Spleen (tissue), 11 donors: Measurements from ENCODE around the gene WDR1. TPM values are rescaled to one million over a fixed set of nuclear protein-coding genes. Genes with fewer than 3 reads are reported as not detected.

Experiments used
- DNase-seq: peaks from one replicate; pipeline ENCODE4 v3.0.0-alpha.2; 2020
- H3K27ac ChIP-seq, 8 donors: fragments of 200-600 bp; sonication (generic) in 7 of 8; 1 replicate in 4 of 8; 2 replicates in 4 of 8; pipeline versions ENCODE4 v1.5.0 to v1.8.0; 2016 to 2021; ENCODE audit warnings: inconsistent platforms in 4 of 8, mild to moderate bottlenecking in 4 of 8, moderate library complexity in 1 of 8
- H3K27me3 ChIP-seq, 7 donors: fragments of 200-600 bp; sonication (generic) in 6 of 7; replicated peaks in 1 of 7; 1 replicate in 4 of 7; 2 replicates in 3 of 7; pipeline versions ENCODE4 v1.5.0 to v1.8.0; 2016 to 2021; ENCODE audit warnings: inconsistent platforms in 3 of 7, mild to moderate bottlenecking in 1 of 7
- H3K36me3 ChIP-seq, 6 donors: fragments of 200-600 bp; sonication (generic) in 5 of 6; 1 replicate in 4 of 6; 2 replicates in 2 of 6; pipeline versions ENCODE4 v1.5.0 to v1.8.0; 2016 to 2021; ENCODE audit warnings: inconsistent platforms in 2 of 6
- H3K4me1 ChIP-seq, 6 donors: fragments of 200-600 bp; sonication (generic) in 5 of 6; 1 replicate in 3 of 6; 2 replicates in 3 of 6; pipeline versions ENCODE4 v1.5.0 to v1.8.0; 2016 to 2021; ENCODE audit warnings: inconsistent platforms in 3 of 6
- H3K4me3 ChIP-seq, 8 donors: fragments of 200-600 bp; sonication (generic) in 7 of 8; 1 replicate in 4 of 8; 2 replicates in 4 of 8; pipeline versions ENCODE4 v1.5.0 to v1.8.0; 2016 to 2021; ENCODE audit warnings: inconsistent platforms in 4 of 8, mild to moderate bottlenecking in 4 of 8, moderate library complexity in 2 of 8
- H3K9me3 ChIP-seq, 8 donors: fragments of 200-600 bp; sonication (generic) in 7 of 8; 1 replicate in 4 of 8; 2 replicates in 4 of 8; pipeline versions ENCODE4 v1.5.0 to v1.8.0; 2016 to 2021; ENCODE audit warnings: inconsistent platforms in 4 of 8
- CTCF ChIP-seq, 11 experiments: fragments of 200-600 bp in 7 of 11; fragments of 450-650 bp in 4 of 11; sonication (generic) in 4 of 11; IDR thresholded peaks in 8 of 11; conservative IDR thresholded peaks in 3 of 11; 1 replicate in 7 of 11; 2 replicates in 4 of 11; pipeline versions ENCODE4 v1.4.0 to v1.8.0; 2016 to 2021; ENCODE audit warnings: antibody characterized with exemption in 11 of 11, inconsistent platforms in 4 of 11, mild to moderate bottlenecking in 1 of 11
- POLR2A ChIP-seq, 3 donors: fragments of 450-650 bp; IDR thresholded peaks; one replicate each; pipeline ENCODE4 v1.5.1; 2017; ENCODE audit warnings: antibody characterized with exemption in 3 of 3, mild to moderate bottlenecking in 1 of 3
- POLR2AphosphoS5 ChIP-seq, 3 donors: sonication (generic); formaldehyde crosslinking; IDR thresholded peaks; one replicate each; pipeline ENCODE4 v1.5.1; 2017; ENCODE audit warnings: antibody characterized with exemption in 3 of 3
- WGBS, 5 donors: extraction: QIAGEN DNeasy Blood & Tissue Kit in 3 of 5; methylation state at CpG; one replicate each; pipeline versions ENCODE4 v1.1.5 to v1.1.7; 2013 to 2018; 5-methylcytosine and 5-hydroxymethylcytosine counted together
- intact Hi-C: fragments of 100-400 bp; cut with DNase I; formaldehyde crosslinking; loops from one replicate; pipeline ENCODE4 v1.15.0; 2023; ENCODE audit warnings: low total_unique reads
- polyA plus RNA-seq, 3 donors: library from polyadenylated mRNA; stranded (reverse); fragments of 200-250 nt; gene quantifications; one replicate each; pipeline ENCODE4 v1.2.1, GENCODE V29; 2013
- total RNA-seq, 7 donors: library from RNA; depleted of rRNA in 3 of 7; stranded (reverse); fragments of >200 nt in 3 of 7; fragmentation: NEBNext Ultra II Directional in 4 of 7; extraction: Animal tissue kit (Norgen Biotek cat#: 25700) in 4 of 7; gene quantifications; one replicate each; pipeline versions ENCODE4 v1.1.0 to v1.2.1, GENCODE V29; 2016 to 2021
- donor health status: healthy with polysubstance abuse.
- donor health status: DM: no; HTN: no; CAD: no; lungs with moderate emphysema.
- donor health status: DM: no; HTN: no; CAD: no.
- donor health status: Bipolar disorder and iron deficiency.
- donor health status: healthy.
- donor health status: DM: no; HTN: no; CAD: no.
- donor health status: DM: yes; HTN: yes; CAD: no.

WDR1 gene
- total and polyA plus RNA-seq, 10 donors: 56.6 to 377 (median 147) TPM

- peaks cover 13 to 100% (median 99%) of the 10 kb centered on the region in 6 donors for H3K36me3 ChIP-seq
- DNase-seq: peak; percentile 61
- peaks cover 0 to 13% (median 0%) of the 10 kb centered on the region in 7 donors for H3K27me3 ChIP-seq
- intact Hi-C loops: no loop called here
- H3K4me3 ChIP-seq: no peak overlapping the region
- H3K4me1 ChIP-seq: peaks cover 4 to 17% (median 8%) of the 10 kb centered on the region in 6 donors
- H3K27ac ChIP-seq: no peak overlapping the region
- H3K9me3 ChIP-seq: no peaks in the 10 kb centered on the region
- TF ChIP-seq POLR2A (IDR thresholded peaks at IDR 0.05): no peak
- no peak for TF ChIP-seq POLR2AphosphoS5 (IDR thresholded peaks at IDR 0.05)
- no peak for TF ChIP-seq CTCF (IDR thresholded peaks at IDR 0.05 in 8 of 11, conservative IDR thresholded peaks at IDR 0.05 in 3 of 11)
- WGBS, 5 donors: 93 to 97% (median 94%) methylated on average over 10 to 11 of the region's 11 CpGs
These were observed 31.2 kb downstream of the WDR1 start for GRCh38 chr4:10085386-10085785.

- TF ChIP-seq POLR2A (IDR thresholded peaks at IDR 0.05) (no peak), POLR2AphosphoS5 (IDR thresholded peaks at IDR 0.05) (peak in 1 of 3 donors; percentile 54)
- intact Hi-C loops: no loop called here
- peaks cover 0 to 13% (median 0%) of the 10 kb centered on the region in 7 donors for H3K27me3 ChIP-seq
- peaks cover 16 to 100% (median 99%) of the 10 kb centered on the region in 6 donors for H3K36me3 ChIP-seq
- H3K9me3 ChIP-seq: no peaks in the 10 kb centered on the region
- no peak overlapping the region for H3K4me3 ChIP-seq
- DNase-seq: peak; percentile 70
- peaks cover 4 to 11% (median 6%) of the 10 kb centered on the region in 6 donors for H3K4me1 ChIP-seq
- no peak overlapping the region for H3K27ac ChIP-seq
- 89 to 98% (median 93%) methylated on average over 15 to 21 of the region's 21 CpGs for WGBS, 5 donors
These were observed 31.8 kb downstream of the WDR1 start for GRCh38 chr4:10084651-10085358.

- Histone ChIP-seq H3K4me3 (no peak overlapping the region), H3K36me3 (peaks cover 24 to 100% (median 100%) of the 10 kb centered on the region in 6 donors), H3K9me3 (no peaks in the 10 kb centered on the region), H3K4me1 (peaks cover 0 to 8% (median 2%) of the 10 kb centered on the region in 6 donors), H3K27ac (no peak overlapping the region), H3K27me3 (peaks cover 0 to 13% (median 0%) of the 10 kb centered on the region in 7 donors)
- peak; percentile 72 for DNase-seq
- TF ChIP-seq POLR2A (IDR thresholded peaks at IDR 0.05) (no peak), CTCF (IDR thresholded peaks at IDR 0.05 in 8 of 11, conservative IDR thresholded peaks at IDR 0.05 in 3 of 11) (no peak), POLR2AphosphoS5 (IDR thresholded peaks at IDR 0.05) (peak in 2 of 3 donors; percentile 4 to 49)
- 79 to 89% (median 86%) methylated on average over 19 to 23 of the region's 23 CpGs for WGBS, 5 donors
- intact Hi-C loops: no loop called here
These were observed 32.5 kb downstream of the WDR1 start for GRCh38 chr4:10083861-10084641.

GRCh38 chr4:10083331-10083771 is 33.2 kb downstream of the WDR1 start:
- intact Hi-C loops: no loop called here
- H3K27ac ChIP-seq: no peak overlapping the region
- no peak for TF ChIP-seq CTCF (IDR thresholded peaks at IDR 0.05 in 8 of 11, conservative IDR thresholded peaks at IDR 0.05 in 3 of 11)
- peak in 1 of 3 donors; percentile 2 for TF ChIP-seq POLR2AphosphoS5 (IDR thresholded peaks at IDR 0.05)
- TF ChIP-seq POLR2A (IDR thresholded peaks at IDR 0.05): no peak
- H3K9me3 ChIP-seq: no peaks in the 10 kb centered on the region
- H3K4me1 ChIP-seq: peaks cover 0 to 12% (median 8%) of the 10 kb centered on the region in 6 donors
- WGBS, 5 donors: 92 to 94% (median 94%) methylated on average over 12 of the region's 12 CpGs
- peaks cover 24 to 100% (median 100%) of the 10 kb centered on the region in 6 donors for H3K36me3 ChIP-seq
- peaks cover 0 to 13% (median 0%) of the 10 kb centered on the region in 7 donors for H3K27me3 ChIP-seq
- H3K4me3 ChIP-seq: no peak overlapping the region
- peak; percentile 61 for DNase-seq
